WTC11 (cell line): ENCODE measurements around the gene STAT3.

Experiments used
- CREB1 ChIP-seq: sonication (generic); formaldehyde crosslinking; IDR thresholded peaks from 2 replicates; pipeline ENCODE4 v1.8.0; 2023; ENCODE audit warnings: mild to moderate bottlenecking, missing genetic modification reagents
- JUN ChIP-seq: sonication (generic); formaldehyde crosslinking; IDR thresholded peaks from 2 replicates; pipeline ENCODE4 v1.8.0; 2023; ENCODE audit warnings: mild to moderate bottlenecking, missing genetic modification reagents
- NFYB ChIP-seq: sonication (generic); formaldehyde crosslinking; conservative IDR thresholded peaks from 2 replicates; pipeline ENCODE4 v1.8.0; 2022; ENCODE audit warnings: low read depth, missing genetic modification reagents
- RELA ChIP-seq: sonication (generic); formaldehyde crosslinking; IDR thresholded peaks from 2 replicates; pipeline ENCODE4 v1.8.1; 2022; ENCODE audit warnings: missing genetic modification reagents, mild to moderate bottlenecking, borderline replicate concordance
- STAT6 ChIP-seq: sonication (generic); formaldehyde crosslinking; conservative IDR thresholded peaks from 2 replicates; pipeline ENCODE4 v1.8.1; 2023; ENCODE audit warnings: mild to moderate bottlenecking, low read depth, missing genetic modification reagents, moderate library complexity
- TP53 ChIP-seq: sonication (generic); formaldehyde crosslinking; IDR thresholded peaks from 2 replicates; pipeline ENCODE4 v1.8.1; 2023; ENCODE audit warnings: mild to moderate bottlenecking, missing genetic modification reagents
- ZNF138 ChIP-seq: sonication (generic); formaldehyde crosslinking; conservative IDR thresholded peaks from 2 replicates; pipeline ENCODE4 v1.8.1; 2022; ENCODE audit warnings: mild to moderate bottlenecking, moderate library complexity, missing genetic modification reagents
- TF ChIP-seq, protein P1 (sequence below): fragments of 200-600 bp; IDR thresholded peaks from 2 replicates; pipeline ENCODE4 v1.8.0; 2022; ENCODE audit warnings: antibody characterized with exemption

DNA sequence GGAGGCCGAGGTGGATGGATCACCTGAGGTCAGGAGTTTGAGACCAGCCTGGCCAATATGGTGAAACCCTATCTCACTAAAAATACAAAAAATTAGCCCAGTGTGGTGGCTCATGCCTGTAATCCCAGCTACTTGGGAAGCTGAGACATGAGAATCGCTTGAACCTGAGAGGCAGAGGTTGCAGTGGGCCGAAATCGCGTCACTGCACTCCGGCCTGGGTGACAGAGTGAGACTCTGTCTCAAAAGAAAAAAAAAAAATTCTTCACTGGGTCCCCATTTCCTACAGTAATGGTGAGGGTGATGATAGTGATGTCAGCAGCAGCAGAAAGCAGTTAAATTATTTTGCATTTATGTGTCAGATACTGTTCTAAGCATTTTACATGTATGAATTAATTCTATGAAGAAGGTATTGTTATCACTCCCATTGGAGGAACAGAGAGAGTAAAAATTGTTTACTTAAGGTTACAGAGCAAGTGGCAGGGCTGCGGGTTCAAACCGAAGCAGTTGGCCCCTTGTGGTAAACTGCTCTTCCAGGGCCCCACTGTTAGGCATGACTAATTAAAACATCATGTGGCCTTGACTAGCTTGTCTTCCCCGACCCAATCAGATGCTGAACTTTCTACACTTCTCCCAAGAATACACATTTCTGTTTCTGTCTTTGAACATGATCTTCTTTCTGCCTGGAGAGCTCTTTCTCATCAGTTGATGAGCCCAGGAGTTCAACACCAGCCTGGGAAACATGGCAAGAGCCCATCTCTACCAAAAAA is 45.8 kb downstream of the STAT3 start:
- TF ChIP-seq ZNF138 (CRISPR knock-in tag) = no peak
- TF ChIP-seq STAT6 (CRISPR knock-in tag) = no peak
- TF ChIP-seq, protein P1, sequence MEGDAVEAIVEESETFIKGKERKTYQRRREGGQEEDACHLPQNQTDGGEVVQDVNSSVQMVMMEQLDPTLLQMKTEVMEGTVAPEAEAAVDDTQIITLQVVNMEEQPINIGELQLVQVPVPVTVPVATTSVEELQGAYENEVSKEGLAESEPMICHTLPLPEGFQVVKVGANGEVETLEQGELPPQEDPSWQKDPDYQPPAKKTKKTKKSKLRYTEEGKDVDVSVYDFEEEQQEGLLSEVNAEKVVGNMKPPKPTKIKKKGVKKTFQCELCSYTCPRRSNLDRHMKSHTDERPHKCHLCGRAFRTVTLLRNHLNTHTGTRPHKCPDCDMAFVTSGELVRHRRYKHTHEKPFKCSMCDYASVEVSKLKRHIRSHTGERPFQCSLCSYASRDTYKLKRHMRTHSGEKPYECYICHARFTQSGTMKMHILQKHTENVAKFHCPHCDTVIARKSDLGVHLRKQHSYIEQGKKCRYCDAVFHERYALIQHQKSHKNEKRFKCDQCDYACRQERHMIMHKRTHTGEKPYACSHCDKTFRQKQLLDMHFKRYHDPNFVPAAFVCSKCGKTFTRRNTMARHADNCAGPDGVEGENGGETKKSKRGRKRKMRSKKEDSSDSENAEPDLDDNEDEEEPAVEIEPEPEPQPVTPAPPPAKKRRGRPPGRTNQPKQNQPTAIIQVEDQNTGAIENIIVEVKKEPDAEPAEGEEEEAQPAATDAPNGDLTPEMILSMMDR = no peak
- no peak for TF ChIP-seq NFYB (CRISPR knock-in tag)
- TF ChIP-seq JUN = no peak
- no peak for TF ChIP-seq RELA (CRISPR knock-in tag)
- TF ChIP-seq TP53 (CRISPR knock-in tag) = no peak
- TF ChIP-seq CREB1 (CRISPR knock-in tag) = no peak
